ENCODE results near the gene FNIP1.
"Not testable (repeated sequence)": the region's sequence is repeated elsewhere in the genome, so short reads cannot be mapped to it uniquely, and the experiment has no call there.

The FNIP1 gene

GRCh38 chr5:131628990-131629389 is 167.8 kb downstream of the FNIP1 start:
- peaks cover 0 to 19% (median 9%) of the 10 kb centered on the region in 5 donors for H3K4me1 ChIP-seq (ENCODE audit: control insufficient read depth in 5 of 5, insufficient read depth in 5 of 5, low read length in 5 of 5)

GRCh38 chr5:131627207-131627865 is 169.5 kb downstream of the FNIP1 start:
- Histone ChIP-seq H3K9me3 (ENCODE audit: control insufficient read depth in 5 of 5, low read length in 5 of 5) (no peaks in the 10 kb centered on the region), H3K4me3 (ENCODE audit: low read depth in 1 of 5, low read length in 5 of 5) (no peak overlapping the region), H3K36me3 (ENCODE audit: control insufficient read depth in 5 of 5, insufficient read depth in 5 of 5, low read length in 5 of 5) (no peaks in the 10 kb centered on the region), H3K4me1 (ENCODE audit: control insufficient read depth in 5 of 5, insufficient read depth in 5 of 5, low read length in 5 of 5) (peaks cover 0 to 4% (median 0%) of the 10 kb centered on the region in 5 donors), H3K27me3 (ENCODE audit: control insufficient read depth in 5 of 5, insufficient read depth in 4 of 5, low read length in 5 of 5) (no peaks in the 10 kb centered on the region), H3K9ac (ENCODE audit: low read length in 5 of 5) (no peak overlapping the region), H3K27ac (ENCODE audit: low read depth, low read length) (no peak overlapping the region)

More at GRCh38 chr5:131628990-131629389, 167.8 kb downstream of the FNIP1 start:
- no peaks in the 10 kb centered on the region for H3K27me3 ChIP-seq (ENCODE audit: control insufficient read depth in 5 of 5, insufficient read depth in 4 of 5, low read length in 5 of 5)
- H3K36me3 ChIP-seq (ENCODE audit: control insufficient read depth in 5 of 5, insufficient read depth in 5 of 5, low read length in 5 of 5): no peaks in the 10 kb centered on the region
- no peak overlapping the region for H3K27ac ChIP-seq (ENCODE audit: low read depth, low read length)
- H3K4me3 ChIP-seq (ENCODE audit: low read depth in 1 of 5, low read length in 5 of 5): no peak overlapping the region
- no peak overlapping the region for H3K9ac ChIP-seq (ENCODE audit: low read length in 5 of 5)
- no peaks in the 10 kb centered on the region for H3K9me3 ChIP-seq (ENCODE audit: control insufficient read depth in 5 of 5, low read length in 5 of 5)

DNA sequence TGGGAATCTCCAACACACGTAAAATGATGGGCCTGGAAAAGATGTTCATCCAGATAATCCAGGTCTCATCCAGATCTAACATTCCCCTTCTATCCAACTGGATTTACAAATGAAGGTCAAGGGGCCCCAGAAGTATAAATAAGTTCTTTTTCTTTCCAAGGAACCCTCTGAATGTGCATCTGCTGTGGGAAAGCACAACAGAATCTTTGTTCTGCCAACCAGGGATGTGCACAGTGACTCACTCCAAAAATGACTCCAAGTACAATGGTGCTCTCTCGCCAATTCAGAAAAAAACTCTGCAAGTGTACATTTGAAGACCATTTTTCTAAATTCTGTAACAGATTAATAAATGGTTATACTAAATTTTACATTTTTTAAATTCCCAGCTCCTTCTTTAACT is 174.2 kb downstream of the FNIP1 start:
- H3K27me3 ChIP-seq (ENCODE audit: control insufficient read depth in 5 of 5, insufficient read depth in 4 of 5, low read length in 5 of 5): no peaks in the 10 kb centered on the region
- no peak overlapping the region for H3K27ac ChIP-seq (ENCODE audit: low read depth, low read length)
- H3K9me3 ChIP-seq (ENCODE audit: control insufficient read depth in 5 of 5, low read length in 5 of 5): no peaks in the 10 kb centered on the region
- no peaks in the 10 kb centered on the region for H3K36me3 ChIP-seq (ENCODE audit: control insufficient read depth in 5 of 5, insufficient read depth in 5 of 5, low read length in 5 of 5)
- no peak overlapping the region for H3K4me3 ChIP-seq (ENCODE audit: low read depth in 1 of 5, low read length in 5 of 5)
- no peak overlapping the region for H3K9ac ChIP-seq (ENCODE audit: low read length in 5 of 5)
- H3K4me1 ChIP-seq (ENCODE audit: control insufficient read depth in 5 of 5, insufficient read depth in 5 of 5, low read length in 5 of 5): no peaks in the 10 kb centered on the region

GRCh38 chr5:131621164-131621563 is 175.7 kb downstream of the FNIP1 start:
- H3K27me3 ChIP-seq (ENCODE audit: control insufficient read depth in 5 of 5, insufficient read depth in 4 of 5, low read length in 5 of 5); H3K27ac ChIP-seq (ENCODE audit: low read depth, low read length); H3K9me3 ChIP-seq (ENCODE audit: control insufficient read depth in 5 of 5, low read length in 5 of 5); H3K36me3 ChIP-seq (ENCODE audit: control insufficient read depth in 5 of 5, insufficient read depth in 5 of 5, low read length in 5 of 5); H3K4me1 ChIP-seq (ENCODE audit: control insufficient read depth in 5 of 5, insufficient read depth in 5 of 5, low read length in 5 of 5); H3K4me3 ChIP-seq (ENCODE audit: low read depth in 1 of 5, low read length in 5 of 5): not testable (repeated sequence)
- peak overlapping the region in 1 of 5 donors; percentile 30 for H3K9ac ChIP-seq (ENCODE audit: low read length in 5 of 5)

- no peak overlapping the region for H3K4me3 ChIP-seq (ENCODE audit: low read depth in 1 of 5, low read length in 5 of 5)
- H3K9me3 ChIP-seq (ENCODE audit: control insufficient read depth in 5 of 5, low read length in 5 of 5): peaks cover 0 to 2% (median 0%) of the 10 kb centered on the region in 5 donors
- H3K27me3 ChIP-seq (ENCODE audit: control insufficient read depth in 5 of 5, insufficient read depth in 4 of 5, low read length in 5 of 5): no peaks in the 10 kb centered on the region
- no peak overlapping the region for H3K27ac ChIP-seq (ENCODE audit: low read depth, low read length)
- H3K36me3 ChIP-seq (ENCODE audit: control insufficient read depth in 5 of 5, insufficient read depth in 5 of 5, low read length in 5 of 5): no peaks in the 10 kb centered on the region
- H3K9ac ChIP-seq (ENCODE audit: low read length in 5 of 5): no peak overlapping the region
- H3K4me1 ChIP-seq (ENCODE audit: control insufficient read depth in 5 of 5, insufficient read depth in 5 of 5, low read length in 5 of 5): no peaks in the 10 kb centered on the region
Measured at GRCh38 chr5:131619102-131619501, 177.7 kb downstream of the FNIP1 start.

DNA sequence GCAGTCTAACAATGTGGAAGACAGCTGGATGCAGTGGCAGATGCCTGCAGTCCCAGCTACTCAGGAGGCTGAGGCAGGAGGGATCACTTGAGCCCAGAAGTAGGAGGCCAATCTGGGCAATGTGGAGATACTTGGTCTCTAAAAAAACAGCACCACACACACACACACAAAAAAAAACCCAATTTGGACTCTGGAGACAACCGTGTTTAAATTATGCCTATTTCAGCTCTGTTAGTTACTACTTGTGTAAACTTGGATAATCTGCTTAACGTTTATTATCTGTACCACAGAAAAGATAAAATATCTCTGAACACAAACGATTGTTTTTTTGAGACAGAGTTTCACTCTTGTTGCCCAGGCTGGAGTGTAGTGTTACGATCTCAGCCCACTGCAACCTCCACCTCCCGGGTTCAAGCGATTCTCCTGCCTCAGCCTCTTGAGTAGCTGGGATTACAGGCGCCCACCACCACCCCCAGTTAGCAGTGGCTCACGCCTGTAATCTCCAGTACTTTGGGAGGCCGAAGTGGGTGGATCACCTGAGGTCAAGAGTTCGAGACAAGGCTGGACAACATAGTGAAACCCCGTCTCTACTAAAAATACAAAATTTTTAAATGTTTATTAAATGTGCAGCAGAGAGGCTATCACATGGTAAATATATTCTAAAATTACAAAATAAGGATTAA is 179.5 kb downstream of the FNIP1 start:
- H3K36me3 ChIP-seq (ENCODE audit: control insufficient read depth in 5 of 5, insufficient read depth in 5 of 5, low read length in 5 of 5): no peaks in the 10 kb centered on the region

GRCh38 chr5:131615957-131616356 is 180.9 kb downstream of the FNIP1 start:
- Histone ChIP-seq H3K9me3 (ENCODE audit: control insufficient read depth in 5 of 5, low read length in 5 of 5) (peaks cover 0 to 2% (median 0%) of the 10 kb centered on the region in 5 donors), H3K27ac (ENCODE audit: low read depth, low read length) (no peak overlapping the region)

More for the DNA sequence above, 179.5 kb downstream of the FNIP1 start:
- Histone ChIP-seq H3K27ac (ENCODE audit: low read depth, low read length) (no peak overlapping the region), H3K9ac (ENCODE audit: low read length in 5 of 5) (no peak overlapping the region), H3K4me3 (ENCODE audit: low read depth in 1 of 5, low read length in 5 of 5) (no peak overlapping the region), H3K4me1 (ENCODE audit: control insufficient read depth in 5 of 5, insufficient read depth in 5 of 5, low read length in 5 of 5) (no peaks in the 10 kb centered on the region), H3K9me3 (ENCODE audit: control insufficient read depth in 5 of 5, low read length in 5 of 5) (peaks cover 0 to 2% (median 0%) of the 10 kb centered on the region in 5 donors), H3K27me3 (ENCODE audit: control insufficient read depth in 5 of 5, insufficient read depth in 4 of 5, low read length in 5 of 5) (no peaks in the 10 kb centered on the region)

DNA sequence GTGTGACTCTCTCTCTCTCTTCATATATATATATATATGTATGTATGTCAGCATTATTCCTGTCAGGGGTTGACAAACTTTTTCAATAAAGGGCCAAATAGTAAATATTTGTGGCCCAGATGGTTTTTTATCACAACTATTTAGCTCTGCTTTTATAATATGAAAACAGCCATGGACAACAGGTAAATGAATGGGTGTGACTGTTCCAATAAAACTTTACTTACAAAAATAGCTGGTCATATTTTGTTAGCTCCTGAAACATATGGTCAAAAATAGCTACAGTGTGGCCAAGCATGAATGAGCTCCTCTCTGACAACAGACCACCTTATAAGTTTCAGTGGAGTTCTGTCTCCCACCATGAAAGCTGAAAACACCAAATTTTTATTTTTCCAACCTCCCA is 183.4 kb downstream of the FNIP1 start:
- H3K9ac ChIP-seq (ENCODE audit: low read length in 5 of 5): no peak overlapping the region
- H3K27ac ChIP-seq (ENCODE audit: low read depth, low read length): no peak overlapping the region
- H3K27me3 ChIP-seq (ENCODE audit: control insufficient read depth in 5 of 5, insufficient read depth in 4 of 5, low read length in 5 of 5): no peaks in the 10 kb centered on the region
- no peaks in the 10 kb centered on the region for H3K36me3 ChIP-seq (ENCODE audit: control insufficient read depth in 5 of 5, insufficient read depth in 5 of 5, low read length in 5 of 5)
- peaks cover 0 to 2% (median 0%) of the 10 kb centered on the region in 5 donors for H3K9me3 ChIP-seq (ENCODE audit: control insufficient read depth in 5 of 5, low read length in 5 of 5)
- peaks cover 0 to 2% (median 0%) of the 10 kb centered on the region in 5 donors for H3K4me1 ChIP-seq (ENCODE audit: control insufficient read depth in 5 of 5, insufficient read depth in 5 of 5, low read length in 5 of 5)
- H3K4me3 ChIP-seq (ENCODE audit: low read depth in 1 of 5, low read length in 5 of 5): no peak overlapping the region

More at GRCh38 chr5:131615957-131616356, 180.9 kb downstream of the FNIP1 start:
- Histone ChIP-seq H3K4me1 (ENCODE audit: control insufficient read depth in 5 of 5, insufficient read depth in 5 of 5, low read length in 5 of 5) (no peaks in the 10 kb centered on the region), H3K4me3 (ENCODE audit: low read depth in 1 of 5, low read length in 5 of 5) (no peak overlapping the region), H3K27me3 (ENCODE audit: control insufficient read depth in 5 of 5, insufficient read depth in 4 of 5, low read length in 5 of 5) (no peaks in the 10 kb centered on the region), H3K36me3 (ENCODE audit: control insufficient read depth in 5 of 5, insufficient read depth in 5 of 5, low read length in 5 of 5) (no peaks in the 10 kb centered on the region), H3K9ac (ENCODE audit: low read length in 5 of 5) (no peak overlapping the region)

- H3K27ac ChIP-seq (ENCODE audit: low read depth, low read length): no peak overlapping the region
- peaks cover 0 to 14% (median 6%) of the 10 kb centered on the region in 5 donors for H3K4me1 ChIP-seq (ENCODE audit: control insufficient read depth in 5 of 5, insufficient read depth in 5 of 5, low read length in 5 of 5)
Measured at GRCh38 chr5:131611064-131611381, 185.8 kb downstream of the FNIP1 start.

DNA sequence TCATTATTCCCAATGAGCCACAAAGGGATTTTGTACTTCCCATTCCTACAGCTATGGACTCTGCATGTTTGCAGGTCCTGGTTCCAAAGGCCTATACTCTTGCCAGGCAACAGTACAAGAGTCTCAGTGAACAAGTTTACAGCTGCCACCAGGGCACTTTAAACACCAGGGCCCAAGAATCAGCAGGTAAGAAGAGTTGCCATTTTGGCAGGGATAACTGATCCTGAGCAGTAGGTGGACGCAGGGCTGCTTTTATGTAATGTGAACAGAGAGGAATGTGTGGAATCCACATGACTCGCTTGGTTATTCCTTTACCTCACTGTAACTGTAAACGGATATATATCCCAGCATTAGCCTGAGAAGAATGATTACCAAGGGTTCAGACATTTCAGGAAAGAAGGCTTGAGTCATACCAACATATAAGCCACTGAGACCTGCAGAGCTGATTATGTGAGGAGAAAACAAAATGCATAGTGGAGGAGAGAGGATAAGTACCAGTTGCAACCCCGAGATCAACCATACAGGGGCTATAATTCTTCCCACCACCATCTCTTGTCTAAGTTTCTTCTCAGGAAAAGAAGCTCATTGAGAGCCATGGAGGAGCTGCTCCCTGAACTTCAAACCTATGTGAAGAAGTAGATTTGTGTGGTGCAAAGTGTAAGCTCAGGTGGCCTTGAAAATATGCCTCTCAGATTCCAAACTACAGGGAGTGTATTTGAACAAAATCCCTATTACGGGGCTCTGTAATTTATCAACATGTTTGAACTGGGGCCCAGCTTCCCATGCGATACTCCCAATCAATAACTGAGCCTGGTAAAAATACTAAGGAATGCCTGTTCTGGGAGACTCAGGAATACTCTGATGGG is 186.4 kb downstream of the FNIP1 start:
- no peaks in the 10 kb centered on the region for H3K27me3 ChIP-seq (ENCODE audit: control insufficient read depth in 5 of 5, insufficient read depth in 4 of 5, low read length in 5 of 5)
- H3K36me3 ChIP-seq (ENCODE audit: control insufficient read depth in 5 of 5, insufficient read depth in 5 of 5, low read length in 5 of 5): no peaks in the 10 kb centered on the region
- no peak overlapping the region for H3K4me3 ChIP-seq (ENCODE audit: low read depth in 1 of 5, low read length in 5 of 5)
- no peak overlapping the region for H3K9ac ChIP-seq (ENCODE audit: low read length in 5 of 5)
- peaks cover 0 to 2% (median 0%) of the 10 kb centered on the region in 5 donors for H3K9me3 ChIP-seq (ENCODE audit: control insufficient read depth in 5 of 5, low read length in 5 of 5)
- H3K27ac ChIP-seq (ENCODE audit: low read depth, low read length): no peak overlapping the region
- peaks cover 0 to 14% (median 6%) of the 10 kb centered on the region in 5 donors for H3K4me1 ChIP-seq (ENCODE audit: control insufficient read depth in 5 of 5, insufficient read depth in 5 of 5, low read length in 5 of 5)

More at GRCh38 chr5:131611064-131611381, 185.8 kb downstream of the FNIP1 start:
- H3K9ac ChIP-seq (ENCODE audit: low read length in 5 of 5): no peak overlapping the region
- H3K36me3 ChIP-seq (ENCODE audit: control insufficient read depth in 5 of 5, insufficient read depth in 5 of 5, low read length in 5 of 5): no peaks in the 10 kb centered on the region
- peaks cover 0 to 2% (median 0%) of the 10 kb centered on the region in 5 donors for H3K9me3 ChIP-seq (ENCODE audit: control insufficient read depth in 5 of 5, low read length in 5 of 5)
- no peaks in the 10 kb centered on the region for H3K27me3 ChIP-seq (ENCODE audit: control insufficient read depth in 5 of 5, insufficient read depth in 4 of 5, low read length in 5 of 5)
- no peak overlapping the region for H3K4me3 ChIP-seq (ENCODE audit: low read depth in 1 of 5, low read length in 5 of 5)
